ENCODE data around the gene HSPA6.

DNA sequence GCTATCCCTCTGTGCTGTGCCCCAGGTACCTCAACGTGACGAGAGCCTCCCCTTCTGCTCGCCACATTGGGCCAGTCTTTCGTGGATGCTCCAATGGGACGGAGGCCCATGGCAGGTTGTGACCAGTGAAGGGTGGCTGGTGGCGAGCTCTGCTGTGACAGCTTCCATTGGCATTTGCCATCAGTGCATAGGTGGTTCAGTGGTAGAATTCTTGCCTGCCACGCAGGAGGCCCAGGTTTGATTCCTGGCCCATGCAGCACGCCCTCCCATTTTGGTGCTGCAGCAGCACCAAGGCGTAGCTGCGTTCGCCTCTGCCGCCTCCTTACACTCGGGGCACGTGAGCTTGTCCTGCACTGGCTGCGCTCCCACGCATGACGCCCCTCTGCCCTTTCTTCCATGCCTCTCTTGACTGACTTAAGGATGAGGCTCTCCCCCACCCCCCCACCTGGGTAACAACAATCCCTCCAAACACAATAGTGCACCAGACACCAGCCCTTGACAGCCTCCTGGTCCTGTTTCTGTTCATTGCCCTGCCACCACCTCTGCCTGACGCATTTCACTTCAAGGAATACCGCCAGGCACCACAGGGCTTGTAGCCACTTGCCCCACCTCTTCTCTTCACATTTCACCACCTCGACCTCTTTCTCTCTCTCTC, 43.8 kb upstream of the HSPA6 start:
- TF ChIP-seq, protein P1, sequence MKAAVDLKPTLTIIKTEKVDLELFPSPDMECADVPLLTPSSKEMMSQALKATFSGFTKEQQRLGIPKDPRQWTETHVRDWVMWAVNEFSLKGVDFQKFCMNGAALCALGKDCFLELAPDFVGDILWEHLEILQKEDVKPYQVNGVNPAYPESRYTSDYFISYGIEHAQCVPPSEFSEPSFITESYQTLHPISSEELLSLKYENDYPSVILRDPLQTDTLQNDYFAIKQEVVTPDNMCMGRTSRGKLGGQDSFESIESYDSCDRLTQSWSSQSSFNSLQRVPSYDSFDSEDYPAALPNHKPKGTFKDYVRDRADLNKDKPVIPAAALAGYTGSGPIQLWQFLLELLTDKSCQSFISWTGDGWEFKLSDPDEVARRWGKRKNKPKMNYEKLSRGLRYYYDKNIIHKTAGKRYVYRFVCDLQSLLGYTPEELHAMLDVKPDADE (IDR thresholded peaks at IDR 0.05), result no peak
- no peak for TF ChIP-seq ZNF114 (CRISPR knock-in tag; IDR thresholded peaks at IDR 0.05)
- TF ChIP-seq EZH2 (IDR thresholded peaks at IDR 0.05; ENCODE audit: low read depth, unreplicated experiment), result no peak
- TF ChIP-seq REST (IDR thresholded peaks at IDR 0.05; ENCODE audit: unreplicated experiment), result no peak
- TF ChIP-seq, protein P2, sequence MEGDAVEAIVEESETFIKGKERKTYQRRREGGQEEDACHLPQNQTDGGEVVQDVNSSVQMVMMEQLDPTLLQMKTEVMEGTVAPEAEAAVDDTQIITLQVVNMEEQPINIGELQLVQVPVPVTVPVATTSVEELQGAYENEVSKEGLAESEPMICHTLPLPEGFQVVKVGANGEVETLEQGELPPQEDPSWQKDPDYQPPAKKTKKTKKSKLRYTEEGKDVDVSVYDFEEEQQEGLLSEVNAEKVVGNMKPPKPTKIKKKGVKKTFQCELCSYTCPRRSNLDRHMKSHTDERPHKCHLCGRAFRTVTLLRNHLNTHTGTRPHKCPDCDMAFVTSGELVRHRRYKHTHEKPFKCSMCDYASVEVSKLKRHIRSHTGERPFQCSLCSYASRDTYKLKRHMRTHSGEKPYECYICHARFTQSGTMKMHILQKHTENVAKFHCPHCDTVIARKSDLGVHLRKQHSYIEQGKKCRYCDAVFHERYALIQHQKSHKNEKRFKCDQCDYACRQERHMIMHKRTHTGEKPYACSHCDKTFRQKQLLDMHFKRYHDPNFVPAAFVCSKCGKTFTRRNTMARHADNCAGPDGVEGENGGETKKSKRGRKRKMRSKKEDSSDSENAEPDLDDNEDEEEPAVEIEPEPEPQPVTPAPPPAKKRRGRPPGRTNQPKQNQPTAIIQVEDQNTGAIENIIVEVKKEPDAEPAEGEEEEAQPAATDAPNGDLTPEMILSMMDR (conservative IDR thresholded peaks at IDR 0.05; ENCODE audit: low read depth in 2 of 2), result no peak
- TF ChIP-seq CREB1 (CRISPR knock-in tag; IDR thresholded peaks at IDR 0.05; ENCODE audit: low read depth), result no peak
- no peak for TF ChIP-seq STAT1 (IDR thresholded peaks at IDR 0.05; ENCODE audit: unreplicated experiment)
- TF ChIP-seq POLR2AphosphoS5 (IDR thresholded peaks at IDR 0.05; ENCODE audit: low read depth), result no peak
- no peak for TF ChIP-seq NANOG (IDR thresholded peaks at IDR 0.05; ENCODE audit: borderline replicate concordance)
- no peak for TF ChIP-seq JUNB (IDR thresholded peaks at IDR 0.05; ENCODE audit: unreplicated experiment)
- no peak for TF ChIP-seq EZH2phosphoT487 (IDR thresholded peaks at IDR 0.05; ENCODE audit: unreplicated experiment)
- TF ChIP-seq ZNF331 (CRISPR knock-in tag; IDR thresholded peaks at IDR 0.05; ENCODE audit: low read depth), result no peak
- TF ChIP-seq, protein P3, sequence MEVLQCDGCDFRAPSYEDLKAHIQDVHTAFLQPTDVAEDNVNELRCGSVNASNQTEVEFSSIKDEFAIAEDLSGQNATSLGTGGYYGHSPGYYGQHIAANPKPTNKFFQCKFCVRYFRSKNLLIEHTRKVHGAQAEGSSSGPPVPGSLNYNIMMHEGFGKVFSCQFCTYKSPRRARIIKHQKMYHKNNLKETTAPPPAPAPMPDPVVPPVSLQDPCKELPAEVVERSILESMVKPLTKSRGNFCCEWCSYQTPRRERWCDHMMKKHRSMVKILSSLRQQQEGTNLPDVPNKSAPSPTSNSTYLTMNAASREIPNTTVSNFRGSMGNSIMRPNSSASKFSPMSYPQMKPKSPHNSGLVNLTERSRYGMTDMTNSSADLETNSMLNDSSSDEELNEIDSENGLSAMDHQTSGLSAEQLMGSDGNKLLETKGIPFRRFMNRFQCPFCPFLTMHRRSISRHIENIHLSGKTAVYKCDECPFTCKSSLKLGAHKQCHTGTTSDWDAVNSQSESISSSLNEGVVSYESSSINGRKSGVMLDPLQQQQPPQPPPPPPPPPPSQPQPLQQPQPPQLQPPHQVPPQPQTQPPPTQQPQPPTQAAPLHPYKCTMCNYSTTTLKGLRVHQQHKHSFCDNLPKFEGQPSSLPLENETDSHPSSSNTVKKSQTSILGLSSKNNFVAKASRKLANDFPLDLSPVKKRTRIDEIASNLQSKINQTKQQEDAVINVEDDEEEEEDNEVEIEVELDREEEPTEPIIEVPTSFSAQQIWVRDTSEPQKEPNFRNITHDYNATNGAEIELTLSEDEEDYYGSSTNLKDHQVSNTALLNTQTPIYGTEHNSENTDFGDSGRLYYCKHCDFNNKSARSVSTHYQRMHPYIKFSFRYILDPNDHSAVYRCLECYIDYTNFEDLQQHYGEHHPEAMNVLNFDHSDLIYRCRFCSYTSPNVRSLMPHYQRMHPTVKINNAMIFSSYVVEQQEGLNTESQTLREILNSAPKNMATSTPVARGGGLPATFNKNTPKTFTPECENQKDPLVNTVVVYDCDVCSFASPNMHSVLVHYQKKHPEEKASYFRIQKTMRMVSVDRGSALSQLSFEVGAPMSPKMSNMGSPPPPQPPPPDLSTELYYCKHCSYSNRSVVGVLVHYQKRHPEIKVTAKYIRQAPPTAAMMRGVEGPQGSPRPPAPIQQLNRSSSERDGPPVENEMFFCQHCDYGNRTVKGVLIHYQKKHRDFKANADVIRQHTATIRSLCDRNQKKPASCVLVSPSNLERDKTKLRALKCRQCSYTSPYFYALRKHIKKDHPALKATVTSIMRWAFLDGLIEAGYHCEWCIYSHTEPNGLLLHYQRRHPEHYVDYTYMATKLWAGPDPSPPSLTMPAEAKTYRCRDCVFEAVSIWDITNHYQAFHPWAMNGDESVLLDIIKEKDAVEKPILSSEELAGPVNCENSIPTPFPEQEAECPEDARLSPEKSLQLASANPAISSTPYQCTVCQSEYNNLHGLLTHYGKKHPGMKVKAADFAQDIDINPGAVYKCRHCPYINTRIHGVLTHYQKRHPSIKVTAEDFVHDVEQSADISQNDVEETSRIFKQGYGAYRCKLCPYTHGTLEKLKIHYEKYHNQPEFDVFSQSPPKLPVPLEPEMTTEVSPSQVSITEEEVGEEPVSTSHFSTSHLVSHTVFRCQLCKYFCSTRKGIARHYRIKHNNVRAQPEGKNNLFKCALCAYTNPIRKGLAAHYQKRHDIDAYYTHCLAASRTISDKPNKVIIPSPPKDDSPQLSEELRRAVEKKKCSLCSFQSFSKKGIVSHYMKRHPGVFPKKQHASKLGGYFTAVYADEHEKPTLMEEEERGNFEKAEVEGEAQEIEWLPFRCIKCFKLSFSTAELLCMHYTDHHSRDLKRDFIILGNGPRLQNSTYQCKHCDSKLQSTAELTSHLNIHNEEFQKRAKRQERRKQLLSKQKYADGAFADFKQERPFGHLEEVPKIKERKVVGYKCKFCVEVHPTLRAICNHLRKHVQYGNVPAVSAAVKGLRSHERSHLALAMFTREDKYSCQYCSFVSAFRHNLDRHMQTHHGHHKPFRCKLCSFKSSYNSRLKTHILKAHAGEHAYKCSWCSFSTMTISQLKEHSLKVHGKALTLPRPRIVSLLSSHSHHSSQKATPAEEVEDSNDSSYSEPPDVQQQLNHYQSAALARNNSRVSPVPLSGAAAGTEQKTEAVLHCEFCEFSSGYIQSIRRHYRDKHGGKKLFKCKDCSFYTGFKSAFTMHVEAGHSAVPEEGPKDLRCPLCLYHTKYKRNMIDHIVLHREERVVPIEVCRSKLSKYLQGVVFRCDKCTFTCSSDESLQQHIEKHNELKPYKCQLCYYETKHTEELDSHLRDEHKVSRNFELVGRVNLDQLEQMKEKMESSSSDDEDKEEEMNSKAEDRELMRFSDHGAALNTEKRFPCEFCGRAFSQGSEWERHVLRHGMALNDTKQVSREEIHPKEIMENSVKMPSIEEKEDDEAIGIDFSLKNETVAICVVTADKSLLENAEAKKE (CRISPR knock-in tag; IDR thresholded peaks at IDR 0.05), result no peak

Data from GM23338 (cell line).